ENCODE results near the gene ZDHHC23.

DNA sequence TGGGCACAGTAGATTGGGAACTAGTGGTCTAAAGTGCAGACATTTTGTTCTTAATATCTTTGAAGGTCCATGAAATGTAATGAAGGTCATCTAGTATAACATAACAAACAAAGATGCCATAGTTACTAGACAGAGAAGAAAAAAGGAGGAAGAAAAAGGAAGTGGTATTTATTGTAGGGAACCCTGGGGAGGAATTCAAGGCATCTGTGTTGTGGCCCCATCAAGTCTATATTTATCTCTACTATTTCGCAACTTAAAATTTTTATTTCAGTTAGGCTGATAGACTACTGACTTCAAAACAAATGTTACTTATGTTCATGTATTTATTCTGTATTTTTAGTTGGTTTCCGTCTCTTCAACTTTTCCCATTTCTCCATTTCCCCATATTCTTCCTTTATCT lies 48.9 kb upstream of the ZDHHC23 start:
- TF ChIP-seq, protein P1, sequence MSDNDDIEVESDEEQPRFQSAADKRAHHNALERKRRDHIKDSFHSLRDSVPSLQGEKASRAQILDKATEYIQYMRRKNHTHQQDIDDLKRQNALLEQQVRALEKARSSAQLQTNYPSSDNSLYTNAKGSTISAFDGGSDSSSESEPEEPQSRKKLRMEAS (IDR thresholded peaks at IDR 0.05), result no peak
- TF ChIP-seq NFIC (IDR thresholded peaks at IDR 0.05) (no peak), EP300 (IDR thresholded peaks at IDR 0.05; ENCODE audit: borderline replicate concordance) (no peak)
- TF ChIP-seq, protein P2, sequence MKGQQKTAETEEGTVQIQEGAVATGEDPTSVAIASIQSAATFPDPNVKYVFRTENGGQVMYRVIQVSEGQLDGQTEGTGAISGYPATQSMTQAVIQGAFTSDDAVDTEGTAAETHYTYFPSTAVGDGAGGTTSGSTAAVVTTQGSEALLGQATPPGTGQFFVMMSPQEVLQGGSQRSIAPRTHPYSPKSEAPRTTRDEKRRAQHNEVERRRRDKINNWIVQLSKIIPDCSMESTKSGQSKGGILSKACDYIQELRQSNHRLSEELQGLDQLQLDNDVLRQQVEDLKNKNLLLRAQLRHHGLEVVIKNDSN (IDR thresholded peaks at IDR 0.05), result no peak

All from Ishikawa (cell line).